SK-N-SH (cell line): ENCODE results near the gene PRR19. TPM values are rescaled to one million over a fixed set of nuclear protein-coding genes. Genes with fewer than 3 reads are reported as not detected.

Experiments used
- CTCF ChIA-PET: fragments of 300-600, 350-600 bp; formaldehyde crosslinking; extraction: SDS; loops from one replicate; lab custom pipeline; 2021; lab: Yijun Ruan, JAX
- POLR2A ChIA-PET: fragments of 350-600 bp; sonication (Branson Sonifier 250); formaldehyde crosslinking; extraction: SDS; loops from one replicate; lab custom pipeline; 2020; ENCODE audit warnings: antibody characterized with exemption, inconsistent platforms; lab: Yijun Ruan, JAX
- DNase-seq: peaks from one replicate; pipeline ENCODE4 v3.0.0; 2012
- H2AFZ ChIP-seq: fragments of 200-600 bp; sonication (generic); 2 replicates; pipeline ENCODE4 v1.8.1; 2016; ENCODE audit warnings: antibody characterized with exemption, mild to moderate bottlenecking, low read depth
- H3F3A ChIP-seq: fragments of 200-600 bp; sonication (generic); replicated peaks from 2 replicates; pipeline ENCODE3; 2016; ENCODE audit warnings: antibody characterized with exemption, mild to moderate bottlenecking; ENCODE audit not compliant: insufficient read depth
- H3K27ac ChIP-seq, 2 experiments: fragments of 200-500 bp in 1 of 2; fragments of 200-600 bp in 1 of 2; sonication (Bioruptor generic) in 1 of 2; sonication (generic), shearing (Covaris generic) in 1 of 2; 2 replicates each; pipeline versions ENCODE4 v1.5.1 to v1.6.1; 2014 to 2016; ENCODE audit warnings: low read depth in 2 of 2, inconsistent platforms in 1 of 2, low read length in 1 of 2, mild to moderate bottlenecking in 1 of 2, mixed read lengths in 1 of 2
- H3K27me3 ChIP-seq: fragments of 200-600 bp; sonication (generic), shearing (Covaris generic); 2 replicates; pipeline ENCODE4 v1.6.1; 2016; ENCODE audit warnings: mixed run types; ENCODE audit not compliant: insufficient read depth
- H3K36me3 ChIP-seq, 2 experiments: fragments of 200-500 bp in 1 of 2; fragments of 200-600 bp in 1 of 2; sonication (Bioruptor generic) in 1 of 2; sonication (generic) in 1 of 2; replicated peaks in 1 of 2; 2 replicates each; pipeline versions ENCODE3 to v1.5.1; 2014 to 2016; ENCODE audit warnings: low read length in 1 of 2, mild to moderate bottlenecking in 1 of 2; ENCODE audit not compliant: insufficient read depth in 2 of 2, control insufficient read depth in 1 of 2
- H3K4me1 ChIP-seq, 2 experiments: fragments of 200-500 bp in 1 of 2; fragments of 200-600 bp in 1 of 2; sonication (Bioruptor generic) in 1 of 2; sonication (generic), shearing (Covaris generic) in 1 of 2; 2 replicates each; pipeline versions ENCODE4 v1.5.1 to v1.6.1; 2014 to 2016; ENCODE audit warnings: low read depth in 1 of 2, low read length in 1 of 2, mixed run types in 1 of 2; ENCODE audit not compliant: insufficient read depth in 2 of 2, control insufficient read depth in 1 of 2
- H3K4me2 ChIP-seq: fragments of 200-600 bp; sonication (generic), shearing (Covaris generic); 2 replicates; pipeline ENCODE4 v1.6.1; 2017; ENCODE audit warnings: mixed run types
- H3K4me3 ChIP-seq, 2 experiments: fragments of 200-500 bp in 1 of 2; fragments of 200-600 bp in 1 of 2; sonication (Bioruptor generic) in 1 of 2; sonication (generic), shearing (Covaris generic) in 1 of 2; 2 replicates each; pipeline versions ENCODE4 v1.5.1 to v1.8.1; 2014 to 2016; ENCODE audit warnings: low read depth in 2 of 2, inconsistent platforms in 1 of 2, low read length in 1 of 2, mild to moderate bottlenecking in 1 of 2, mixed read lengths in 1 of 2, moderate library complexity in 1 of 2
- H3K79me2 ChIP-seq: fragments of 200-600 bp; sonication (generic); 2 replicates; pipeline ENCODE4 v1.8.1; 2017; ENCODE audit warnings: mild to moderate bottlenecking; ENCODE audit not compliant: insufficient read depth
- H3K9ac ChIP-seq: fragments of 200-600 bp; sonication (generic); 2 replicates; pipeline ENCODE4 v1.6.1; 2017; ENCODE audit warnings: mixed run types
- H3K9me2 ChIP-seq: fragments of 200-600 bp; sonication (generic); 2 replicates; pipeline ENCODE4 v1.6.1; 2017; ENCODE audit warnings: mixed run types
- H3K9me3 ChIP-seq: fragments of 200-600 bp; sonication (generic); 2 replicates; pipeline ENCODE4 v1.6.1; 2017; ENCODE audit warnings: mixed run types, mild to moderate bottlenecking, moderate library complexity
- H4K20me1 ChIP-seq: fragments of 200-600 bp; sonication (generic); 2 replicates; pipeline ENCODE4 v1.6.1; 2017; ENCODE audit warnings: mild to moderate bottlenecking, mixed run types; ENCODE audit not compliant: insufficient read depth
- CHD2 ChIP-seq: fragments of 150-350 bp; IDR thresholded peaks from 2 replicates; pipeline ENCODE4 v1.6.1; 2018; ENCODE audit warnings: low read length; ENCODE audit not compliant: partially characterized antibody
- EP300 ChIP-seq, 2 experiments: IDR thresholded peaks; 2 replicates each; pipeline versions ENCODE4 v1.4.0 to v1.6.1; 2012; ENCODE audit warnings: borderline replicate concordance in 1 of 2, low read depth in 1 of 2, low read length in 1 of 2
- EZH2phosphoT487 ChIP-seq: fragments of 200-600 bp; sonication (generic); IDR thresholded peaks from 2 replicates; pipeline ENCODE4 v1.6.1; 2017; ENCODE audit warnings: low read depth, mixed run types, mild to moderate bottlenecking, antibody characterized with exemption, moderate library complexity, borderline replicate concordance
- FOSL2 ChIP-seq: IDR thresholded peaks from 2 replicates; pipeline ENCODE4 v1.4.0; 2012; ENCODE audit warnings: low read depth, mild to moderate bottlenecking, moderate library complexity, borderline replicate concordance
- FOXJ3 ChIP-seq: sonication (generic); formaldehyde crosslinking; IDR thresholded peaks from 2 replicates; pipeline ENCODE4 v1.5.1; 2020; ENCODE audit warnings: mild to moderate bottlenecking, missing genetic modification reagents
- FOXM1 ChIP-seq: IDR thresholded peaks from 2 replicates; pipeline ENCODE4 v1.4.0; 2012; ENCODE audit warnings: low read depth, mild to moderate bottlenecking
- GABPA ChIP-seq: IDR thresholded peaks from 2 replicates; pipeline ENCODE4 v1.4.0; 2012; ENCODE audit warnings: low read depth, mild to moderate bottlenecking
- JUND ChIP-seq: IDR thresholded peaks from 2 replicates; pipeline ENCODE4 v1.4.0; 2012
- MXI1 ChIP-seq: IDR thresholded peaks from 2 replicates; pipeline ENCODE4 v1.6.1; 2012; ENCODE audit warnings: mild to moderate bottlenecking, low read depth, low read length, improper control_type of control experiment
- POLR2AphosphoS5 ChIP-seq: IDR thresholded peaks from 2 replicates; pipeline ENCODE4 v1.6.1; 2012; ENCODE audit warnings: low read depth, low read length
- RFX5 ChIP-seq: IDR thresholded peaks from 2 replicates; pipeline ENCODE4 v1.6.1; 2012; ENCODE audit warnings: mild to moderate bottlenecking, improper control_type of control experiment, low read length
- RXRA ChIP-seq: IDR thresholded peaks from 2 replicates; pipeline ENCODE4 v1.4.0; 2012; ENCODE audit warnings: low read depth, mild to moderate bottlenecking, borderline replicate concordance
- SIN3A ChIP-seq: IDR thresholded peaks from 2 replicates; pipeline ENCODE4 v1.6.1; 2012; ENCODE audit warnings: low read depth, mild to moderate bottlenecking, low read length, moderate library complexity, borderline replicate concordance
- SMC3 ChIP-seq: IDR thresholded peaks from 2 replicates; pipeline ENCODE4 v1.6.1; 2012; ENCODE audit warnings: low read depth, low read length, improper control_type of control experiment
- TCF12 ChIP-seq: IDR thresholded peaks from 2 replicates; pipeline ENCODE4 v1.4.0; 2012
- TEAD4 ChIP-seq: IDR thresholded peaks from 2 replicates; pipeline ENCODE4 v1.4.0; 2012; ENCODE audit warnings: mild to moderate bottlenecking, borderline replicate concordance; ENCODE audit not compliant: insufficient read depth
- YY1 ChIP-seq: IDR thresholded peaks from 2 replicates; pipeline ENCODE4 v1.4.0; 2012; ENCODE audit warnings: low read depth, mild to moderate bottlenecking
- WGBS: methylation state at CpG from one replicate; pipeline ENCODE4 v1.1.6; 2017; ENCODE audit warnings: low lambda C conversion rate; 5-methylcytosine and 5-hydroxymethylcytosine counted together
- polyA plus RNA-seq, 3 experiments: library from polyadenylated mRNA; depleted of rRNA; stranded (reverse); fragments of >200 nt; gene quantifications; 2 replicates each; pipeline ENCODE4 v1.2.3, GENCODE V29; 2012
- TF ChIP-seq, protein P1 (sequence below): IDR thresholded peaks from 2 replicates; pipeline ENCODE4 v1.4.0; 2012; ENCODE audit warnings: low read depth, borderline replicate concordance
- TF ChIP-seq, protein P2 (sequence below): fragments of 150-350 bp; IDR thresholded peaks from 2 replicates; pipeline ENCODE4 v1.6.1; 2017; ENCODE audit warnings: antibody characterized with exemption, low read length, low read depth, borderline replicate concordance
- TF ChIP-seq, protein P3 (sequence below): fragments of 150-350 bp; IDR thresholded peaks from 2 replicates; pipeline ENCODE4 v1.6.1; 2016; ENCODE audit warnings: mild to moderate bottlenecking, low read depth, low read length
- TF ChIP-seq, protein P4 (sequence below): fragments of 200-600 bp; sonication (generic); IDR thresholded peaks from 2 replicates; pipeline ENCODE4 v1.6.1; 2017; ENCODE audit warnings: antibody characterized with exemption, mild to moderate bottlenecking, moderate library complexity

PRR19 gene
- polyA plus RNA-seq, 1 of the 3 experiments (the other 2 are of a cell fraction), result 1.3 TPM

DNA sequence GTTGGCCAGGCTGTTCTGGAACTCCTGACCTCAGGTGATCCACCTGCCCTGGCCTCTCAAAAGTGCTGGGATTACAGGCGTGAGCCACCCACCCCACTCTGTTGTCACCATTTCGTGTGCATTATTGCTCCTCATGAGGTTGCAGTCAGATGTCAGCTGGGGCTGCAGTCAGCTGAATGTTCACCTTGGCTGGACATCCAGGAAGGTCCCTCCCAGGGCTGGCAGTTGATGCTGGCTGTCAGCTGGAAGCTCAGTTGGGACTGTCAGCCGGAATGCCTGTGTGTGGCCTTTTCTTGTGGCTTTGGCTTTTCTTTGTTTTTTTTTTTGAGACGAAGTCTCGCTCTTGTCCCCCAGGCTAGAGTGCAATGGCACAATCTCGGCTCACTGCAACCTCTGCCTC, 30.1 kb downstream of the PRR19 start:
- no peaks in the 10 kb centered on the region for H3F3A ChIP-seq
- peaks cover 0 to 7% of the 10 kb centered on the region in 2 experiments for H3K36me3 ChIP-seq
- CTCF ChIA-PET, result interaction anchor here (2.0 kb wide), 1 partner anchor 69 kb away, joined by 6 read pairs; no protein-coding TSS in a partner anchor
- H3K9ac ChIP-seq, result no peak overlapping the region
- no peaks in the 10 kb centered on the region for H3K9me2 ChIP-seq
- H4K20me1 ChIP-seq, result no peaks in the 10 kb centered on the region; the same call in 1 of the 2 replicates
- 90% methylated on average over 6 of the region's 6 CpGs for WGBS
- no peak overlapping the region for H3K4me3 ChIP-seq
- no peaks in the 10 kb centered on the region for H3K9me3 ChIP-seq
- DNase-seq, result no peak
- TF ChIP-seq TEAD4, result no peak
- no peak for TF ChIP-seq JUND
- TF ChIP-seq GABPA, result no peak
- TF ChIP-seq RFX5, result no peak
- no peak for TF ChIP-seq FOXM1
- no peak for TF ChIP-seq EZH2phosphoT487
- no peak for TF ChIP-seq SMC3
- TF ChIP-seq, protein P1, sequence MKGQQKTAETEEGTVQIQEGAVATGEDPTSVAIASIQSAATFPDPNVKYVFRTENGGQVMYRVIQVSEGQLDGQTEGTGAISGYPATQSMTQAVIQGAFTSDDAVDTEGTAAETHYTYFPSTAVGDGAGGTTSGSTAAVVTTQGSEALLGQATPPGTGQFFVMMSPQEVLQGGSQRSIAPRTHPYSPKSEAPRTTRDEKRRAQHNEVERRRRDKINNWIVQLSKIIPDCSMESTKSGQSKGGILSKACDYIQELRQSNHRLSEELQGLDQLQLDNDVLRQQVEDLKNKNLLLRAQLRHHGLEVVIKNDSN, result no peak
- no peak for TF ChIP-seq YY1
- TF ChIP-seq EP300 (IDR thresholded peaks at IDR 0.05; ENCODE audit: borderline replicate concordance in 1 of 2, low read depth in 1 of 2, low read length in 1 of 2), result no peak
- TF ChIP-seq FOXJ3 (CRISPR knock-in tag), result no peak
- TF ChIP-seq FOSL2, result no peak
- no peak for TF ChIP-seq POLR2AphosphoS5
- TF ChIP-seq, protein P2, sequence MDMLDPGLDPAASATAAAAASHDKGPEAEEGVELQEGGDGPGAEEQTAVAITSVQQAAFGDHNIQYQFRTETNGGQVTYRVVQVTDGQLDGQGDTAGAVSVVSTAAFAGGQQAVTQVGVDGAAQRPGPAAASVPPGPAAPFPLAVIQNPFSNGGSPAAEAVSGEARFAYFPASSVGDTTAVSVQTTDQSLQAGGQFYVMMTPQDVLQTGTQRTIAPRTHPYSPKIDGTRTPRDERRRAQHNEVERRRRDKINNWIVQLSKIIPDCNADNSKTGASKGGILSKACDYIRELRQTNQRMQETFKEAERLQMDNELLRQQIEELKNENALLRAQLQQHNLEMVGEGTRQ, result no peak
- TF ChIP-seq SIN3A, result no peak
- TF ChIP-seq TCF12, result no peak
- TF ChIP-seq CHD2, result no peak
- no peak overlapping the region for H3K27ac ChIP-seq
- no peak overlapping the region for H3K4me2 ChIP-seq
- H2AFZ ChIP-seq, result no peak overlapping the region
- peaks cover 24% of the 10 kb centered on the region for H3K79me2 ChIP-seq
- no peaks in the 10 kb centered on the region for H3K27me3 ChIP-seq
- POLR2A ChIA-PET, result no interaction called here
- peaks cover under 1 to 5% of the 10 kb centered on the region in 2 experiments; a peak in 1 of 4 replicates for H3K4me1 ChIP-seq

DNA sequence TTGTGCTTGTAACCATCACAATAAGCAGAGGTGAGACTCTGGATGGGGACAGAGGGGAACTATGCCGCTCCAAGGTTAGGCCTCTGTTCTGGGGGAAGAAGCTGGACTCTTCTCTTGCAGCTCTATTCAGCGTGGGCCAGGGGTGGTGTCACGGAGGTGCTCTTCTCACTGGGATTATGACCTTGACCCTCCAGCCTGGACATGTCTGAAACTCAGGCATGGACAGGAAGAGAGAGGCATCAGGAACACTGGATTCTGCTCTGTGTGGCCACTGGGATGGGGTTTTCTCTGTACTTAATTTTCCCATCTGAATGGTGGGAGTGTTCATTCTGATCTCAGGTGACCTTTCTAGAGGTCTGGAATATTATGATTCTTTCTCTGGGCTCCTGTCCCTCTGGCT, 31.1 kb downstream of the PRR19 start:
- H3F3A ChIP-seq, result no peaks in the 10 kb centered on the region
- ChIA-PET POLR2A (no interaction called here), CTCF (interaction anchor here (2.0 kb wide), 1 partner anchor 68 kb away, joined by 6 read pairs; no protein-coding TSS in a partner anchor)
- no peaks in the 10 kb centered on the region for H3K9me2 ChIP-seq
- no peak for DNase-seq
- no peaks in the 10 kb centered on the region for H4K20me1 ChIP-seq
- H3K4me1 ChIP-seq, result no peaks in the 10 kb centered on the region; a peak in 1 of 4 replicates
- H2AFZ ChIP-seq, result no peak overlapping the region
- H3K4me2 ChIP-seq, result no peak overlapping the region
- no peak for TF ChIP-seq GABPA
- no peak for TF ChIP-seq FOXJ3 (CRISPR knock-in tag)
- TF ChIP-seq TEAD4, result no peak
- no peak for TF ChIP-seq POLR2AphosphoS5
- TF ChIP-seq, protein P3, sequence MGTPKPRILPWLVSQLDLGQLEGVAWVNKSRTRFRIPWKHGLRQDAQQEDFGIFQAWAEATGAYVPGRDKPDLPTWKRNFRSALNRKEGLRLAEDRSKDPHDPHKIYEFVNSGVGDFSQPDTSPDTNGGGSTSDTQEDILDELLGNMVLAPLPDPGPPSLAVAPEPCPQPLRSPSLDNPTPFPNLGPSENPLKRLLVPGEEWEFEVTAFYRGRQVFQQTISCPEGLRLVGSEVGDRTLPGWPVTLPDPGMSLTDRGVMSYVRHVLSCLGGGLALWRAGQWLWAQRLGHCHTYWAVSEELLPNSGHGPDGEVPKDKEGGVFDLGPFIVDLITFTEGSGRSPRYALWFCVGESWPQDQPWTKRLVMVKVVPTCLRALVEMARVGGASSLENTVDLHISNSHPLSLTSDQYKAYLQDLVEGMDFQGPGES, result no peak
- no peak for TF ChIP-seq MXI1
- no peak for TF ChIP-seq SMC3
- TF ChIP-seq, protein P4, sequence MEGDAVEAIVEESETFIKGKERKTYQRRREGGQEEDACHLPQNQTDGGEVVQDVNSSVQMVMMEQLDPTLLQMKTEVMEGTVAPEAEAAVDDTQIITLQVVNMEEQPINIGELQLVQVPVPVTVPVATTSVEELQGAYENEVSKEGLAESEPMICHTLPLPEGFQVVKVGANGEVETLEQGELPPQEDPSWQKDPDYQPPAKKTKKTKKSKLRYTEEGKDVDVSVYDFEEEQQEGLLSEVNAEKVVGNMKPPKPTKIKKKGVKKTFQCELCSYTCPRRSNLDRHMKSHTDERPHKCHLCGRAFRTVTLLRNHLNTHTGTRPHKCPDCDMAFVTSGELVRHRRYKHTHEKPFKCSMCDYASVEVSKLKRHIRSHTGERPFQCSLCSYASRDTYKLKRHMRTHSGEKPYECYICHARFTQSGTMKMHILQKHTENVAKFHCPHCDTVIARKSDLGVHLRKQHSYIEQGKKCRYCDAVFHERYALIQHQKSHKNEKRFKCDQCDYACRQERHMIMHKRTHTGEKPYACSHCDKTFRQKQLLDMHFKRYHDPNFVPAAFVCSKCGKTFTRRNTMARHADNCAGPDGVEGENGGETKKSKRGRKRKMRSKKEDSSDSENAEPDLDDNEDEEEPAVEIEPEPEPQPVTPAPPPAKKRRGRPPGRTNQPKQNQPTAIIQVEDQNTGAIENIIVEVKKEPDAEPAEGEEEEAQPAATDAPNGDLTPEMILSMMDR, result no peak
- TF ChIP-seq TCF12, result no peak
- TF ChIP-seq RXRA, result no peak
- peaks cover 4 to 9% of the 10 kb centered on the region in 2 experiments for H3K36me3 ChIP-seq
- 0 out of 2 replicates have a peak, but pooled peaks cover 15% of the 10 kb centered on the region for H3K79me2 ChIP-seq
- H3K27ac ChIP-seq, result no peak overlapping the region
- no peak overlapping the region for H3K4me3 ChIP-seq
- H3K9me3 ChIP-seq, result no peaks in the 10 kb centered on the region
- H3K27me3 ChIP-seq, result no peaks in the 10 kb centered on the region
- H3K9ac ChIP-seq, result no peak overlapping the region
- WGBS, result 93% methylated on average over 3 of the region's 3 CpGs
